ENCODE results near the gene PSD4. TPM values are rescaled to one million over a fixed set of nuclear protein-coding genes. Genes with fewer than 3 reads are reported as not detected.

The PSD4 gene
- total and polyA plus RNA-seq, 10 of the 15 experiments (the other 5 are each of a cell fraction or from before 2014, with no cell fraction given), result 0.68 to 114 (median 35.1) TPM

- TF ChIP-seq RELA (IDR thresholded peaks at IDR 0.05; ENCODE audit: borderline replicate concordance, partially characterized antibody) (no peak), EP300 (IDR thresholded peaks at IDR 0.05; ENCODE audit: borderline replicate concordance in 1 of 2, control insufficient read depth in 1 of 2, low read depth in 2 of 2, low read length in 2 of 2) (no peak), CHD1 (IDR thresholded peaks at IDR 0.05; ENCODE audit: low read depth, low read length) (no peak), PAX5 (IDR thresholded peaks at IDR 0.05; ENCODE audit: borderline replicate concordance, low read depth, low read length) (0 out of 2 replicates have a peak, but pooled peaks have one; percentile 16), GATAD2B (conservative IDR thresholded peaks at IDR 0.05; ENCODE audit: low read depth) (no peak), ATF7 (IDR thresholded peaks at IDR 0.05; ENCODE audit: low read depth) (no peak), CBX5 (IDR thresholded peaks at IDR 0.05; ENCODE audit: low read depth) (no peak), IKZF1 (conservative IDR thresholded peaks at IDR 0.05) (no peak), BRCA1 (IDR thresholded peaks at IDR 0.05; ENCODE audit: low read depth, low read length) (no peak), ZNF217 (IDR thresholded peaks at IDR 0.05) (no peak), SREBF1 (IDR thresholded peaks at IDR 0.05; ENCODE audit: low read length) (no peak), CHD4 (IDR thresholded peaks at IDR 0.05) (no peak)
Measured at GRCh38 chr2:113202305-113203216, 28.8 kb downstream of the PSD4 start (continued).

GRCh38 chr2:113203217-113203530 is 29.4 kb downstream of the PSD4 start:
- ChIA-PET SMC1A (ENCODE audit: uncharacterized antibody, unreplicated experiment) (interaction anchor here (1.1 to 3.2 kb wide), 7 partner anchors 14 to 72 kb away, joined by 3 to 21 read pairs (median 4); partner anchors contain the start of gene PSD4), CTCF (interaction anchor here (0.9 to 12.2 kb wide), 11 partner anchors 9 to 186 kb away, joined by 3 to 106 read pairs (median 20); partner anchors contain the start of gene PSD4), RAD21 (ENCODE audit: unreplicated experiment) (interaction anchor here (1.2 to 3.1 kb wide), 6 partner anchors 15 to 174 kb away, joined by 3 to 35 read pairs (median 4); no protein-coding TSS in a partner anchor), POLR2A (interaction anchor here (1.0 kb wide), 1 partner anchor 28 kb away, joined by 11 read pairs; no protein-coding TSS in a partner anchor)
- H4K20me1 ChIP-seq (ENCODE audit: control insufficient read depth, insufficient read depth), result no peaks in the 10 kb centered on the region
- H3K27me3 ChIP-seq (replicated peaks in 1 of 2; ENCODE audit: control insufficient read depth in 2 of 2, insufficient read depth in 2 of 2, low read length in 1 of 2), result no peaks in the 10 kb centered on the region
- intact Hi-C loops (cut with micrococcal nuclease; ENCODE audit: unreplicated experiment) (no loop called here), in situ Hi-C loops (cut with MboI) (no loop called here)
- no peak overlapping the region for H2AFZ ChIP-seq (ENCODE audit: control insufficient read depth, low read depth, low read length)
- no peaks in the 10 kb centered on the region for H3K9me3 ChIP-seq (replicated peaks; ENCODE audit: control insufficient read depth, insufficient read depth, low read length)
- no TSS peak for BruUV-seq (replicated peaks)
- H3K9ac ChIP-seq (ENCODE audit: control insufficient read depth, insufficient read depth, low read length), result no peak overlapping the region
- H3K4me3 ChIP-seq, result no peak overlapping the region
- no peak for ATAC-seq
- no peaks in the 10 kb centered on the region for H3K4me1 ChIP-seq (ENCODE audit: control insufficient read depth, insufficient read depth, low read length)
- TF ChIP-seq TARDBP (IDR thresholded peaks at IDR 0.05; ENCODE audit: borderline replicate concordance) (no peak), RFX5 (IDR thresholded peaks at IDR 0.05; ENCODE audit: low read depth, low read length) (no peak)
- H3K79me2 ChIP-seq (ENCODE audit: control insufficient read depth, insufficient read depth, low read length), result no peaks in the 10 kb centered on the region
- H3K4me2 ChIP-seq (ENCODE audit: control insufficient read depth, insufficient read depth), result no peak overlapping the region
- FAIRE-seq, result no peak
- H3K27ac ChIP-seq (ENCODE audit: control insufficient read depth, insufficient read depth), result no peak overlapping the region
- peaks cover 19 to 27% of the 10 kb centered on the region in 2 experiments for H3K36me3 ChIP-seq (ENCODE audit: control insufficient read depth in 2 of 2, insufficient read depth in 2 of 2, low read length in 1 of 2)
- no peak for DNase-seq (ENCODE audit: low read depth, low spot score)

Measured in GM12878 (cell line).